HG02623 (cell line): ENCODE measurements around the gene RYR3.

Source experiments
- ATAC-seq: cut with Tn5 transposase; IDR thresholded peaks from one replicate; pipeline ENCODE4 v1.9.1; 2021; ENCODE audit warnings: moderate library complexity; ENCODE audit not compliant: unreplicated experiment

Gene RYR3

GRCh38 chr15:33310481-33311311 is at the start of gene RYR3:
TSS of gene RYR3 (plus strand) at chr15:33310967. CDS start at chr15:33311046, 79 bp downstream.
- no peak for ATAC-seq

GRCh38 chr15:33262306-33262705 is 48.5 kb upstream of the RYR3 start:
- ATAC-seq, result no peak

GRCh38 chr15:33277689-33278088 is 33.1 kb upstream of the RYR3 start:
- ATAC-seq, result no peak

GRCh38 chr15:33278816-33279612 is 31.8 kb upstream of the RYR3 start:
- ATAC-seq, result no peak

- ATAC-seq, result no peak
Measured at GRCh38 chr15:33279613-33280205, 31.1 kb upstream of the RYR3 start.

DNA sequence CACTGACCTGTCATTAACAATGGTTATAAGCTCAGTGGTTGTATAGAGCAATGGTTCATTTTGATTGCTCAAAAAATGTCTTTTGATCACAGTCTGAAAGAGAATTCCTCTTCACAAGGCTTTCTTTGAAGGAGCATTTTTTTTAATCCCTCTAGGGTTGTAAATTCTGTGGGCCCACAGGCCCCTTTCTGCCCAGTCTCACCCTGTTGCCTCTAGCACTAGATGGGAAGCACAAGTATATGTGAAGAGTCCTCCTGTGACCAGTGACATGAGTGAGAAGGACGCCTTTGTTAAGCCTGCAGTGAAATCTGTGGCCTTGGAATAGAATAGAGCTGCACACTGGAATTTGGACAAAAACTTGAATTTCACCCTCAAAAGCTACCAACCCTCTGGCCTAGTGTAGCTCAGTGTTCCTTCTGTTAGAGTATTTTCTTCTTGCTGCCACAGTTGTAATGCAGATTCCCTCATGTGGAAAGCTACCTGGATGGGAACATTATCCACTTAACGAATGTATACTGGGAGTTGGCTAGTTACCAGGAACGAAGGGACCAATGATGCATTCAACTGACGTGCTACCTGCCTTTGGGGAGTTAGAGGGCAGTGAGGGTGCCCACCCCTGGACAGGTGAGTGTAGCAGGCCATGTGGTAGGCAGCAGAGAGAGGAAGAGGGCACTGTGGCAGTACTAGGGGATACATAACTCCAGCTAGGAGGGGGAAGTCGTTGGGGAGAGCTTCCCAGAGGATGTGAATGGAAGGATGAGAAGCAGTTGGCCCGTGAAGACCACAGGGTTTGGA is 28.3 kb upstream of the RYR3 start:
- no peak for ATAC-seq

DNA sequence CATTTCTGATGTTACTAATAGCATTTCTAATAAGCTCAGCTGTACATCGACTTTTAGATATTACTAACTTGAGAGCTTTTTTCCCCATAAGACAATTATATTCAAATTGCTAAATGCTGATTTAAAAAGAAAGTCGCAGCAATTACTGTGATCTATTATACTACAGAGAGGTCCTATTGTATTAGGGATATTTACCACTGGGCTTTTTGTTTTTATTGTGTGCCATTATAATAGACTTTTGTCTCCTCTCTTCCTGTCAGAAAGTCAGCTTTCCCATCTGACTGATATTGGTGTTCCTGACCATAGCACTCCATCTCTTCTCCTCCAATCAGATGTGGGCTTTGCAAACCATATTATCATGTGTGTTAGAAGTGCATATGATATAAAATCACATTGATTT is 27.2 kb upstream of the RYR3 start:
- ATAC-seq, result no peak

GRCh38 chr15:33284336-33284735 is 26.4 kb upstream of the RYR3 start:
- ATAC-seq, result no peak

DNA sequence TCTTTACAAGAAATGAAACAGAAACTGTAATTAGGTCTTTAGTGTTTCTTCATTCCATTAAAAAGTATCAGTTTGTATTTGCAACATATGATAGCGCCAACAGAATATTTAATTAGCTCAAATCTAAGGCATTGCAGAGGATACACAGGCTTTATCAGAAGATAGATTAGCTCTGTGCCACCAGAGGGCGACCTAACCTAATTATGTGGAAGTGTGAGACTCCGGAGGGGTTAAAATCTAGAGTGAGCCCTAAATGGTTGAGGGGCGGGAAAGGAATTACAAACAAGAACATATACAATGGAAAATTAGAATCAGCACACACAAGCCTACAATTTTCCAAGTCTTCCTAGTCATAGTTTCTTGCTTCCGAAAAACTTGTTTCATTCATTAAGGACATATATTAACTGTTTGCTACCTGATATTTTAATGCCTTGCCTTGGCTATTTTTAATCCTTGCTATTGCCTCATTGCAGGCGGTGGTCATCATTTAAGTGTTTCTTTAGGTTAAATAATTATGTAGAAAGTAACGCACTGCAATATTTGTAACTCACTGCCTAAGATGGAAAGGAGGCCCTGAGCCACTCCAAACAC is 18.0 kb upstream of the RYR3 start:
- ATAC-seq, result no peak

DNA sequence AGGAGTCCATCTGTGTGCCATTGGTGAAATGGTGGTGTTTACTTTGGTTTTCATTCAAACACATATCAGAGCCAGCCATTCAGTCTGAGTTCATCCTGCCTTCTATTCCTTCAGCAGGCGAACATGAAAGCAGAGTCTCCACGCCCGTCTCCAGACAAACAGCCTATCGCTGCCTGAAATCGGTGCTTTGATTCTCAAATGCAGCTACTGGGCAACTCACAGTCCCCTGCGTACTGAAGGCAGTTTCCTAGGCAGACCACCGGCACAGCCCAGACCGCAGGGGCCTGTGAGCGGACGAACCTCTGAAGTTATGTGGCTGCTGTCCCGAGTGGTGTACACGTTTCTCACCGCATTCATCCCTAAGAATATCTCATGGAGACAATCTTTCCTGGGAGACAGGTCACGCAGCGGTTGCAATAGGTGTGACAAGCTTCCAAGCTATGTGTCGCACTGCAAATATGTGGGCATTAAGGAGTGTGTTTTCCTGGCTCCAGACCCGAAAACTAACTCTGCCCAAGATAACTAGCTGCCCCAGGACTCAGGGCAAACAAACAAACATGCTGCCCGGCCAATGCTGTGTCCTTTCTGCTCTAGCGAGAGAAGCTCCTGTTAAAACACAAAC is 16.9 kb upstream of the RYR3 start:
- no peak for ATAC-seq

DNA sequence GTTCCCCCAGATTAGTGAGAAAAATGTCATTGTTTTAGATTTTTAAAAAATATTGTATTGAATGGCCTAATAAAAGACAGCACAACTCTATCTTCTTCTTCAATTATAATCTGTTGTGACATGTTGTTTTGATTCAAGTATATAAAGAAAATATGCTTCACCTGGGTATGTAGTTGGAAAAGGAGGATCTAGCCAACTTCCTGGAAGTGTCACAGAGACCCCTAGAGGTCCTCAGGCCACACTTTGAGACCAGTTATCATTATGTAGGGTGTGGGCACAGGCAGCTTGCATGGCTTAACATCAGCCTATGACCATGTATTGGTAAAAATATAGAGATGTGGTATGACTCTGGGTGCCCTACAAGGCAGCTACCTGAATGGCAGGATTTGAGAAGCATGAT is 14.7 kb upstream of the RYR3 start:
- ATAC-seq, result no peak

- ATAC-seq, result no peak
Measured at GRCh38 chr15:33296856-33297255, 13.9 kb upstream of the RYR3 start.

DNA sequence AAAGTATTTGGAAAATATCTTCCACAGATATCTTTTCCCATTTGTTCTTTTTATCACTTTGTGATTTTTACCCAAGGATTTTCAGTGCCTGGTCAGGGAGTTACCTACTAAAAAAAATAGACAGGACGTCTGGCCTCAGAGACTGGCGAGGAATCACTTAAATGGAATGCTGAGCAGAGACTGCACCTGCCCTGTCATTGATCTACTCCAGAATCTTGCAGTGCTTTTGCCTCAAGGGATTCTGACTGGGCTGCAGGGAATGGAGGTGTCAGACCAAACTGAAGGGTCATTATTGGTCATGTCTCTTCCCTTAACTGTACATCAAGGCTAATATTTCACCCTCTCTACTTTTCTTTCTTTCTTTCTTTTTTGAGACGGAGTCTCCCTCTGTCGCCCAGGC is 12.1 kb upstream of the RYR3 start:
- no peak for ATAC-seq

DNA sequence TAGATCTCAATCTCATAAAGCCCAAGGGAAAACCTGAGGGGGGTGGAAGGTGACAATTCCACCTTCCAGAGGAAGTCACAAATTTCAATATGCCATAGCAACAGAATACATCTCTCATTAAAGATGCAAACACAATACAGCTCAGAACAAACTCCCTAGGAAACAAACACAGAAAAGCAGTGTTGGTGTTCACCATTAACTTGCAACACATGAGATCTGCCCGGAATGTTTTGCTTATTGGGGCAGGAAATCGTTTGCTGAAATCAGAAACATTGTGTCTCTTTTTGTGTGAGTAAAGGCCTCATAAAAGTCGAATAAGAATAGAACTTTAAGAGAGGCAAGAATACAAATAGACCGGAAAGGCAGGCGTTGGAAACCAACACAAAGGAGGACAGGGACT is 5.8 kb upstream of the RYR3 start:
- no peak for ATAC-seq

GRCh38 chr15:33309602-33310276 is 1.0 kb upstream of the RYR3 start:
- ATAC-seq, result no peak

DNA sequence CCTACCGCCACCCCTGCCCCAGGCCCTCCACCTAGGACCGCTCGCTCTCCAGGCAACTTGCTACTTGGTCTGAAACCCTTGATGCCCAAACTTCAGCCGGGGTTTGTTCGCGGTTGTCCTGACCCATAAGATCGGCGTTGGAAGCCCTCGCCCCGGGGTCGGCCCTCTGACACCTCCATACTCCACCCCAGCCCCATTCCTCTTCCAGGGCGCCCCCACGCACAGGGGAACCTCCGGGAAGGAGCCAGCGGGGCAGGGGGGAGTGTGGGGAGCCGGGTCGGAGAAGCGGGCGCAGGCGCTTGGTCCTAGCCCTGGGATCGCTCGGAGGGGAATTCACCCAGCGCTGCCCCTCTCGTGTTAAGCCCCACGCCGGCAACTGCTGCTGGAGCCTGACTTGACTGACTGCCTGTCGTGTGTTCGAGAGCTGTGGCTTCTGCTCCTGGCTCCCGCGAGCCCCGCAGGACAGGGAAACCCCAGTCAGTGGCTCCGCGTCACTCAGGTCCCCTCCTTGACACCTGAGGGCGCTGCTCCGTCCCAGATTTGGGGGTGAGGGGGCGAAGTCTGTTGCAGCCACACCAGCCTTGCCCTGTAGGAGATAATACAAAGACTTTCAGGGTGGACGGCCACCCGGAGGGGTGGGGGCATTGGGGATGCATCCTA is 675 bp downstream of the RYR3 start:
- no peak for ATAC-seq

GRCh38 chr15:33313491-33313890 is 2.7 kb downstream of the RYR3 start:
- ATAC-seq, result no peak

DNA sequence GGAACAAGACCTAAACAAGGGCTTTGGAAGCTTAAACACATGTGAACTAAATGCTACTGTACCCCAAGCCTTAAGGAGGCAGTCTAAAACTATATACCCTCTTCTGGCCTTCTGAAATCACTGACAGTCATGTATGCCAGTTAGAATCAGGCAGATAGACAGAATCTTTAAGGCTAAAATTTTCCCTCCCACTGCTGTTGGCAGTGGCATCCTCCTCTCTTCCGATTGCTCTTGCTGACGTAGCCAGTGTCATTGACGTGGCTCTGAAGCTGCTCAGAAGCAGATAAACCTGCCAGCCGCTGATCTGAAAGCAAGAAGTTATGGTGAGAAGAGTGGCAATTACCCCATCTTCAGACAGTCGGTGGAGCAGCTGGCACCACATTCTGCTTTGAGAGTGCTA is 3.3 kb downstream of the RYR3 start:
- no peak for ATAC-seq

GRCh38 chr15:33315044-33315443 is 4.3 kb downstream of the RYR3 start:
- no peak for ATAC-seq
